Right atrium auricular region (tissue), 2 donors: ENCODE results near the gene SYS1. TPM values are rescaled to one million over a fixed set of nuclear protein-coding genes. Genes with fewer than 3 reads are reported as not detected.

ENCODE experiments used
- DNase-seq: peaks from one replicate; pipeline ENCODE4 v3.0.0-alpha.2; 2019; ENCODE audit warnings: low spot score
- H3K27ac ChIP-seq, 2 donors: fragments of 200-600 bp; sonication (generic); 1 replicate in 1 of 2; 2 replicates in 1 of 2; pipeline ENCODE4 v1.5.1; 2016 to 2019
- H3K27me3 ChIP-seq, 2 donors: fragments of 200-600 bp; sonication (generic); one replicate each; pipeline versions ENCODE4 v1.5.1 to v1.6.0; 2017 to 2019
- H3K36me3 ChIP-seq: fragments of 200-600 bp; sonication (generic); one replicate; pipeline ENCODE4 v1.5.1; 2016
- H3K4me1 ChIP-seq, 2 donors: fragments of 200-600 bp; sonication (generic); one replicate each; pipeline versions ENCODE4 v1.5.1 to v1.6.0; 2017 to 2019
- H3K4me3 ChIP-seq, 2 donors: fragments of 200-600 bp; sonication (generic); 1 replicate in 1 of 2; 2 replicates in 1 of 2; pipeline ENCODE4 v1.5.1; 2017 to 2019; ENCODE audit warnings: mild to moderate bottlenecking in 1 of 2, moderate library complexity in 1 of 2
- H3K9me3 ChIP-seq, 2 donors: fragments of 200-600 bp; sonication (generic); one replicate each; pipeline ENCODE4 v1.5.1; 2019
- CTCF ChIP-seq, 2 donors: fragments of 200-600 bp; sonication (generic); IDR thresholded peaks; one replicate each; pipeline ENCODE4 v1.5.1; 2019; ENCODE audit warnings: antibody characterized with exemption in 2 of 2
- total RNA-seq, 2 donors: library from RNA; depleted of rRNA; stranded (reverse); fragments of >200 nt; gene quantifications; one replicate each; pipeline ENCODE4 v1.1.0, GENCODE V29; 2016

Gene SYS1
- total RNA-seq, 2 donors from 2014 or later, result 31.7 to 41.9 TPM

GRCh38 chr20:45367126-45367525 is 4.2 kb downstream of the SYS1 start:
- DNase-seq, result no peak
- no peaks in the 10 kb centered on the region for H3K27me3 ChIP-seq
- peaks cover 34% of the 10 kb centered on the region for H3K36me3 ChIP-seq
- no peak overlapping the region for H3K27ac ChIP-seq
- H3K9me3 ChIP-seq, result no peaks in the 10 kb centered on the region
- no peak for TF ChIP-seq CTCF (IDR thresholded peaks at IDR 0.05)
- no peak overlapping the region for H3K4me3 ChIP-seq
- H3K4me1 ChIP-seq, result peaks cover 0 to 22% of the 10 kb centered on the region in 2 donors

- H3K27ac ChIP-seq, result no peak overlapping the region
- no peak for TF ChIP-seq CTCF (IDR thresholded peaks at IDR 0.05)
- H3K4me3 ChIP-seq, result no peak overlapping the region
- peaks cover 34% of the 10 kb centered on the region for H3K36me3 ChIP-seq
- DNase-seq, result no peak
- H3K4me1 ChIP-seq, result peaks cover 0 to 26% of the 10 kb centered on the region in 2 donors
- H3K9me3 ChIP-seq, result no peaks in the 10 kb centered on the region
- no peaks in the 10 kb centered on the region for H3K27me3 ChIP-seq
Observed at GRCh38 chr20:45368221-45368980, 5.4 kb downstream of the SYS1 start.

- DNase-seq, result peak; percentile 26
- Histone ChIP-seq H3K4me3 (no peak overlapping the region), H3K4me1 (peaks cover 0 to 17% of the 10 kb centered on the region in 2 donors), H3K36me3 (peaks cover 31% of the 10 kb centered on the region), H3K27ac (no peak overlapping the region), H3K27me3 (no peaks in the 10 kb centered on the region), H3K9me3 (no peaks in the 10 kb centered on the region)
- no peak for TF ChIP-seq CTCF (IDR thresholded peaks at IDR 0.05)
Observed at GRCh38 chr20:45370571-45371160, 7.7 kb downstream of the SYS1 start.

GRCh38 chr20:45372241-45372640 is 9.3 kb downstream of the SYS1 start:
- H3K27me3 ChIP-seq, result no peaks in the 10 kb centered on the region
- DNase-seq, result no peak
- H3K27ac ChIP-seq, result peak overlapping the region; percentile 71 to 81
- no peaks in the 10 kb centered on the region for H3K9me3 ChIP-seq
- no peak overlapping the region for H3K4me3 ChIP-seq
- TF ChIP-seq CTCF (IDR thresholded peaks at IDR 0.05), result no peak
- peaks cover 15% of the 10 kb centered on the region for H3K36me3 ChIP-seq
- peaks cover 0 to 17% of the 10 kb centered on the region in 2 donors for H3K4me1 ChIP-seq

- Histone ChIP-seq H3K9me3 (no peaks in the 10 kb centered on the region), H3K4me1 (peaks cover 0 to 17% of the 10 kb centered on the region in 2 donors), H3K27me3 (no peaks in the 10 kb centered on the region), H3K36me3 (peaks cover 11% of the 10 kb centered on the region), H3K27ac (peak overlapping the region; percentile 71 to 81), H3K4me3 (peak overlapping the region; percentile 39 to 64)
- no peak for TF ChIP-seq CTCF (IDR thresholded peaks at IDR 0.05)
- no peak for DNase-seq
Observed at GRCh38 chr20:45372646-45373352, 9.8 kb downstream of the SYS1 start.
